Activated naive CD4-positive, alpha-beta T cell treated with anti-CD3 and anti-CD28 coated beads for 36 hours (primary cell): ENCODE results near the gene DGKE. TPM values are rescaled to one million over a fixed set of nuclear protein-coding genes. Genes with fewer than 3 reads are reported as not detected.

Experiments used
- CTCF ChIA-PET: fragments of 350-600 bp; sonication (Branson Sonifier 250); formaldehyde crosslinking; loops from one replicate; lab custom pipeline; 2021; ENCODE audit warnings: antibody characterized with exemption; lab: Charles Lee
- DNase-seq: peaks from one replicate; pipeline ENCODE4 v3.0.0-alpha.2; 2020
- H3K27ac Mint-ChIP-seq: one replicate; pipeline ENCODE4 v1.8.0; 2021; ENCODE audit warnings: mild to moderate bottlenecking, mixed read lengths
- H3K27me3 Mint-ChIP-seq: one replicate; pipeline ENCODE4 v1.8.0; 2021; ENCODE audit warnings: low read depth, mixed read lengths
- H3K36me3 Mint-ChIP-seq: one replicate; pipeline ENCODE4 v1.8.0; 2021; ENCODE audit warnings: low read depth, mixed read lengths
- H3K4me1 Mint-ChIP-seq: one replicate; pipeline ENCODE4 v1.8.0; 2021; ENCODE audit warnings: low read depth, mixed read lengths
- H3K4me3 Mint-ChIP-seq: one replicate; pipeline ENCODE4 v1.8.0; 2021; ENCODE audit warnings: mild to moderate bottlenecking, moderate library complexity, mixed read lengths
- H3K9me3 Mint-ChIP-seq: one replicate; pipeline ENCODE4 v1.8.0; 2021; ENCODE audit warnings: mixed read lengths
- intact Hi-C: fragments of 100-400 bp; cut with micrococcal nuclease; formaldehyde crosslinking; loops from one replicate; pipeline ENCODE4 v1.15.1; 2023
- total RNA-seq, 2 experiments: library from RNA; stranded (reverse); gene quantifications; one replicate each; pipeline ENCODE4 v1.2.3, GENCODE V29; 2021

DGKE gene
- total RNA-seq, 2 experiments from 2014 or later, result 18.1 to 18.4 TPM

DNA sequence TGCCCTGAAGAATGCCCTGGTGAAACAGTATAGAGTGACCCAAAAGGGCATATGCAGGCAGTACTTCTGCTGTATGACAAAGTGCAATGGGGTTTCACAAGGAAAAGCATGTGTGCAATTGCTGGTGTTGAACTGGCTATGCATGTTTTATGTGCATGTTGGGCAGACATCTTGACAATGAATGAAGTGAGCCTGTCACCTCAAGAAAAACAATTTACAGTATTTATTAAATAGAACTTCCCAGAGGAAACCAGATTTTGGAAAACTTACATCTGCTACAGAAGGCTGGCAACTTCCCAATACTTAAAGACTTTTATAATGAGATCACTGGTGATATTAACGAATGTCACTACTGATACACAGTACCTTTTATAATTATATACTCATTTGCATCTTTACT, 30.9 kb upstream of the DGKE start:
- no peak for DNase-seq
- intact Hi-C loops, result no loop called here
- Mint-ChIP-seq H3K9me3 (no peaks in the 10 kb centered on the region), H3K4me3 (no peak overlapping the region), H3K36me3 (peaks cover 3% of the 10 kb centered on the region), H3K4me1 (no peaks in the 10 kb centered on the region), H3K27me3 (no peaks in the 10 kb centered on the region), H3K27ac (no peak overlapping the region)
- CTCF ChIA-PET, result no interaction called here

DNA sequence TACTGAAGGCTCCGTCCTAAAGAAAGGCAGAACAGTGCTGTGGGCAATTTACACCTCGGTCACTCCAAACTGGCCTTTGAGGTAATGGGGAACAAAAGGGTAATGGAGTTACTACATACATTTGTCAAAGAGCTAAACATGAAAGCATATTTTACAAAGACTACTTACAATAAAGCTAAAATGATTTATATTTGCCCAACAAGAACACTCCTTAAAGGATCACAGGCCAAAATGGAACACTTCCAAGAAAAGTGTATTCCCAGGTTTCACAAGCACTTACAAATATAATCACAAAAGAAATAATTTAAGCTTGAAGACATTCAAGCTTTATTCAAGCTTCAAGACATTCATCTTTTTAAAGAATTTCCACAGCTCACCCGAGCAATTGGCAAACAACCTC, 29.5 kb upstream of the DGKE start:
- Mint-ChIP-seq H3K4me3 (no peak overlapping the region), H3K9me3 (no peaks in the 10 kb centered on the region), H3K4me1 (no peaks in the 10 kb centered on the region), H3K27ac (no peak overlapping the region), H3K36me3 (peaks cover 3% of the 10 kb centered on the region), H3K27me3 (no peaks in the 10 kb centered on the region)
- CTCF ChIA-PET, result no interaction called here
- DNase-seq, result no peak
- intact Hi-C loops, result no loop called here

DNA sequence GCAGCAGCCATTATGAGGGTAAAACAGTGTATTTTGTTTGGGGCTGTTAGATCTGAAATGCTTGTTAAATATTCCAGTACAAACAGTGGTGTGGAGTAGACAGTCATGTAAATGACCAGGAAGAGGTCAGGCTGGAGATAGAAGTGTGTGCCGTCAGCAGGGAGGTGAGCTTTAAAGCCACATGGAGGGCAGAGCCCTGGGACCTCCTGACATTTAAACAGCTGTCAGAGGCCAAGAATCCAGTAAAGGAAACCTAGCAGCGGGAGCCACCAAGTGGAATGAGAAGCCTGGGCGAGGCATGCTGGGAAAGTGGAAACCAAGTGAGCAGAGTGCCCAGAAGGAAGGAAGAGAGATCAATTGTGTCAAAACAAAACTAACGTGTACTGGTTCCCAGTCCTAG, 27.0 kb upstream of the DGKE start:
- Mint-ChIP-seq H3K36me3 (peaks cover 3% of the 10 kb centered on the region), H3K27me3 (no peaks in the 10 kb centered on the region), H3K9me3 (no peaks in the 10 kb centered on the region), H3K27ac (no peak overlapping the region), H3K4me3 (no peak overlapping the region), H3K4me1 (no peaks in the 10 kb centered on the region)
- CTCF ChIA-PET, result interaction anchor here (0.6 kb wide), 1 partner anchor 10 kb away, joined by 3 read pairs; no protein-coding TSS in a partner anchor
- no peak for DNase-seq
- intact Hi-C loops, result no loop called here

DNA sequence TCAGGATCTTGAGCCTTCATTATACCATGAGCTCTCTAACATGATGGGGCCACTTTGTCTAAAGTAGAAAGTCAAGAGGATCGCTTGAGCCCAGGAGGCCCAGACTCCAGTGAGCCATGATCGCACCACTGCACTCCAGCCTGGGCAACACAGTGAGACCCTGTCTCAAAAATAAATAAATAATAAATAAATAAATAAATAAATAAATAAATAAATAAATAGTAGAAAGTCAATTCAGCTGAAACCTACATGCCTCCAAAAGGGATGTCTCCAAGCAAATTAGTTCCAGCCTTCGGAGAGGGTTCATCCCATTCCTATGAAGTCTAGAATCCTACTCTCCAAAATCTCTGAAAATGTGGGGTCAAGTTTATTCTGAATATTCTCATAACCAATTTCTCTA, 26.2 kb upstream of the DGKE start:
- no peak for DNase-seq
- H3K36me3 Mint-ChIP-seq, result peaks cover 3% of the 10 kb centered on the region
- no peaks in the 10 kb centered on the region for H3K27me3 Mint-ChIP-seq
- H3K4me3 Mint-ChIP-seq, result no peak overlapping the region
- H3K9me3 Mint-ChIP-seq, result no peaks in the 10 kb centered on the region
- intact Hi-C loops, result no loop called here
- H3K4me1 Mint-ChIP-seq, result no peaks in the 10 kb centered on the region
- CTCF ChIA-PET, result no interaction called here
- no peak overlapping the region for H3K27ac Mint-ChIP-seq

DNA sequence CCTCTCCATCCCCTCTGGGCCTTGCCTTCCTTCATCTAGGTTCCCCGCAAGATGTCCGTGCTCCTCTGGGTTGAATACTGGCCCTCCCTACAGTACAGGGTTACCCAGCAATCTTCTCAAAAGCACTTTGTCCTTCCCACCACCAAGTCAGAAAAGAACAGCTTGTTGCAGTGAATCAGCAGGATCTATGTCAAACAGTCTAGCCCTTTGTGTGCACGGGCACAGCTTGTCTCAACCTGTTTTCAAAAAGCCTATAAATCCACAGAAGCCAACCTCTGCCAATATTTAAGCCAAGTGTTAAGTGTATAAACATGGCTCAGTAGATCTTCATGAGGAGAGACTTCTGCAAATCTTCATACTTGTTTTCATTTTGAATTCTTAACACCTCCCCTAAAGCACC, 25.4 kb upstream of the DGKE start:
- Mint-ChIP-seq H3K27me3 (no peaks in the 10 kb centered on the region), H3K4me1 (no peaks in the 10 kb centered on the region), H3K9me3 (no peaks in the 10 kb centered on the region), H3K36me3 (peaks cover 3% of the 10 kb centered on the region), H3K27ac (no peak overlapping the region), H3K4me3 (no peak overlapping the region)
- no peak for DNase-seq
- intact Hi-C loops, result no loop called here
- CTCF ChIA-PET, result no interaction called here

DNA sequence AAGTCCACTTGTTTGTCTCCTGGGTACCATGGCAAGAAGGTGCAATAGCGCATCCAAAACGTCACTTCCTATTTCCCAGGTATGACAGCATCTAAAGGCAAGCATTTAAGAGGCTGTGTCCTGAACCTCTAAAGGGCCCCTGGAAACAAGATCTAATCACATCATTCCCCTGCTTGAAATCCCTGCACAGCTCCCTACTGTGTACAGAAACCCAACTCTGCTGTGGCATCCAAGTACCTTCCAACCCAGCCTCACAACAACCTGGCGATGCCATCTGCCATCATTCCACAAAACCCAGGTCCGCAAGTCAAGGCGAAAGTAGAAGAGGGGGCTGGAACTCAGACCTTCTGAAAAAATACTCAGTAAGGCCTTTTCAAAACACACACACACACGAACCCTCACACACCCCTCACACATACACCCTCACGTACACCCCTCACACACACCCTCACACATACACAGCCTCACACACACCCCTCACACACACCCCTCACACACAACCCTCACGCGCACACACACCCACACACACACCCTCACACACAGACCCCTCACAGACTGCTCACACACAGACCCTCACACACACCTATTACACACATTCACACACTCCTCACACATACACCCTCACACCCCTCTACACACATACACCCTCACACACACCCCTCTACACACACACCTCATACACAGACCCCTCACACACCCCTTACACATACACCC, 24.7 kb upstream of the DGKE start:
- no peak for DNase-seq
- no peaks in the 10 kb centered on the region for H3K4me1 Mint-ChIP-seq
- H3K4me3 Mint-ChIP-seq, result no peak overlapping the region
- H3K9me3 Mint-ChIP-seq, result no peaks in the 10 kb centered on the region
- H3K36me3 Mint-ChIP-seq, result peaks cover 3% of the 10 kb centered on the region
- CTCF ChIA-PET, result no interaction called here
- intact Hi-C loops, result no loop called here
- H3K27me3 Mint-ChIP-seq, result no peaks in the 10 kb centered on the region
- H3K27ac Mint-ChIP-seq, result no peak overlapping the region

DNA sequence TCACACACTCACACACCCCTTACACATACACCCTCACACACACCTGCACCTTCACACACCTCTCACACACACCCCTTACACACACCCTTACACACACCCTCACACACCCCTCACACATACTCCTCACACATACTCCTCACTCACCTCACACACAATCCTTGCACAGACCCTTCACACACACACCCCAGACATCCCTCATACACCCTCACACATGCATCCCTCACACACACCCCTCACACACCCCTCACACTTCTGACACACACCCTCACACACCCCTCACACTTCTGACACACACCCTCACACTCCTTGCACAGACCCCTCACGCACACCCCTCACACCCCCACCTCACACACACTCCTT, 24.2 kb upstream of the DGKE start:
- no peaks in the 10 kb centered on the region for H3K27me3 Mint-ChIP-seq
- H3K27ac Mint-ChIP-seq, result no peak overlapping the region
- H3K4me3 Mint-ChIP-seq, result no peak overlapping the region
- H3K36me3 Mint-ChIP-seq, result peaks cover 3% of the 10 kb centered on the region
- no peaks in the 10 kb centered on the region for H3K9me3 Mint-ChIP-seq
- CTCF ChIA-PET, result no interaction called here
- DNase-seq, result no peak
- H3K4me1 Mint-ChIP-seq, result no peaks in the 10 kb centered on the region
- intact Hi-C loops, result no loop called here

DNA sequence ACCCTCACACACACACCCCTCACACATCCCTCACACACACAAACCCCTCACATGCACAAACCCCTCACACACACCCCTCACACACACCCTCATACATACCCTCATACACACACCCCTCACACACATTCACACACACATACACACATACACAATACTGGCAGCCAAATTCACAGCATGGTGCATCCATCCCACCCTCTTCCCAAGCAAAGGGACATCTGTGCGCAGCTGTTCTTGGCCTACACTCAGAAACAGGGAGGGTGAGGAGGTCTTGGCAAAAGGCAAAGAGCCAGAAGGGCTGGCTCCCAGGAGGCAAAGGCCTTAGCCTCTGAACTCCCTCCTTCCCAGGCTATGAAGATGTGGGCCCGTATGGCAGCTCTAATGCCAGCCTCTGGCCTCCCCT, 23.6 kb upstream of the DGKE start:
- intact Hi-C loops, result no loop called here
- DNase-seq, result no peak
- Mint-ChIP-seq H3K27ac (no peak overlapping the region), H3K27me3 (no peaks in the 10 kb centered on the region), H3K36me3 (peaks cover 3% of the 10 kb centered on the region), H3K9me3 (no peaks in the 10 kb centered on the region), H3K4me1 (no peaks in the 10 kb centered on the region), H3K4me3 (no peak overlapping the region)
- CTCF ChIA-PET, result no interaction called here

DNA sequence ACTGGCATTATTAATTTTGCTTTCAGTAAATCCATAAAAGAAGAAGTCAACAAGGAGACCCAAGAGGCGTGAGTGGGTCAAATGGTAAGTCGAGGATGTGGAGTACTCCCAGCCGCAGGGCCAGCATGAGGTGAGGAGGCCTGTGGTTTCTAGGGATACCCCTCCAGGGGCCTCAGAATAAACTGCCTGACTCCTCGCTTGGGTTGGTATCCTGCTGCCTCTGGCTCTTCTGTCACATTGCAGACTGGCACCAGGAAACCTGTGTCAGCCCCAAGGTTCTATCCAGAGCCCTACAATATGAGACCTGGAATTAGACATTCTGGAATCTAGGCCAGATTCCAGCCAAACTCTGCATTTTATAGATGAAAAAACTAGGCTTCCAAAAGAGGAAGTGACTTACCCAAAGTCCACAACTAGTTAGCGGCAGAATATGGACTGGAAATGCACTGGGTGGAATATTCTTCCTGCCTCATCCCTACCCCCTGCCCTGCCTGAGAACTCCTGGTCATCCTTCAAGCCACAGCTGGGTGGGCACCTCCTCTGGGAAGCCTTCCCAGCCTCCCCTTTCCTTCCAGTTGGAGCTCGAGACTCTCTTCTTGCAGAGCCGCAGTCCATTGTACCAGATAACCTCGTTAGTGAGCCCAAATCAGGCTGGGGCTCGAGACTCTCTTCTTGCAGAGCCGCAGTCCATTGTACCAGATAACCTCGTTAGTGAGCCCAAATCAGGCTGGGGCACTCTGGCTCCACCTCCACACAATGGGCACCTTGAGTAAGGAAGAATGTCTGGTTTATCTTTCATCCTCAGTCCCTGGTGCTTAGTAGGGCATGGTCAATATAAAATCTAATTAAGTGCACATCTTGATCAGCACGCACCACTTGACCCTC, 22.8 kb upstream of the DGKE start:
- DNase-seq, result no peak
- H3K4me1 Mint-ChIP-seq, result no peaks in the 10 kb centered on the region
- no peaks in the 10 kb centered on the region for H3K9me3 Mint-ChIP-seq
- H3K4me3 Mint-ChIP-seq, result no peak overlapping the region
- CTCF ChIA-PET, result no interaction called here
- peaks cover 3% of the 10 kb centered on the region for H3K36me3 Mint-ChIP-seq
- intact Hi-C loops, result no loop called here
- no peaks in the 10 kb centered on the region for H3K27me3 Mint-ChIP-seq
- no peak overlapping the region for H3K27ac Mint-ChIP-seq

DNA sequence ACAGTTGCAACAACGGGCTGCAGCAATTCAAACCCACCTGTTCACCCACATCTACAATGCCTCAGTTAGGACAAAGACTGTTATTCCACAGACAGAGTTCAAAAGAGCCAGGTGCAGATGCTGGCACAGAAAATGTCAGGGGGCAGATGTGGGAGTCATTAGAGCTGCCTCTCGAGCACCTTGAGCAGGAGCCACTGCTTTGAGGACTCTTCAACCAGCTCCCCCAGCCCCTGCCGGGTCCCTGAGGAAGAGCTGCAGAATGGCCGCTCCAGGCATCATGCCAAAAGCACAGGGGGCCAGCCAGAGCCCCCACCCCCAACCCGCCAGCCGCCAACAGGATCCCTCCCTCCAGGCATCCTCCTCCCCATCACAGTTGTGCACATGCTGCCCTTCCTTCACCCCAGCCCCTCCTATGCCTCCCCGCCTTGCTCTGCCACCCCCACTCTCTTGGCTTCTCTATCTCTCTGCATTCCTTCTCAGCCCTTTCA, 21.0 kb upstream of the DGKE start:
- Mint-ChIP-seq H3K36me3 (no peaks in the 10 kb centered on the region), H3K27ac (no peak overlapping the region), H3K9me3 (no peaks in the 10 kb centered on the region), H3K4me1 (no peaks in the 10 kb centered on the region), H3K4me3 (no peak overlapping the region), H3K27me3 (no peaks in the 10 kb centered on the region)
- CTCF ChIA-PET, result no interaction called here
- DNase-seq, result no peak
- intact Hi-C loops, result no loop called here

DNA sequence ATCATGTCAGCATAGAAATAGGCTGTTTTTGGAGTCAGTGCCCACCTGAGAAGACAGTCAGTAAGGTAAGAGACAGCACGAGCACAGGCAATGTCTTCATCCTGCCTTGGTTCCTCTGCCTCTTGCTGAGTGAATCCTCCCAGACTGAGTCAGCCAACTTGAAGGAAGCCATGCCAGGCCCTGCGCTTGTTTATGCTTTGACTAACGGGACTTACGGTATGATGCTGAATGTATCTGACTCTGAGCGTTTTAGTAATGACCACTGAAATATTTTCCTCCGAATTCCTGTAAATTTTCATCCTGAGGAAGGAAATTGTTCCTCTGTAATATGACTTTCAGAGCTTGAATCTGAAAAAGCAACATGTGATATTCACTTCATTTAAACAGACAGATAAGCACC, 18.2 kb upstream of the DGKE start:
- Mint-ChIP-seq H3K4me1 (peaks cover 6% of the 10 kb centered on the region), H3K27ac (no peak overlapping the region), H3K36me3 (no peaks in the 10 kb centered on the region), H3K4me3 (no peak overlapping the region), H3K9me3 (no peaks in the 10 kb centered on the region), H3K27me3 (no peaks in the 10 kb centered on the region)
- intact Hi-C loops, result no loop called here
- CTCF ChIA-PET, result interaction anchor here (7.5 kb wide), 1 partner anchor 125 kb away, joined by 91 read pairs; no protein-coding TSS in a partner anchor
- DNase-seq, result no peak

DNA sequence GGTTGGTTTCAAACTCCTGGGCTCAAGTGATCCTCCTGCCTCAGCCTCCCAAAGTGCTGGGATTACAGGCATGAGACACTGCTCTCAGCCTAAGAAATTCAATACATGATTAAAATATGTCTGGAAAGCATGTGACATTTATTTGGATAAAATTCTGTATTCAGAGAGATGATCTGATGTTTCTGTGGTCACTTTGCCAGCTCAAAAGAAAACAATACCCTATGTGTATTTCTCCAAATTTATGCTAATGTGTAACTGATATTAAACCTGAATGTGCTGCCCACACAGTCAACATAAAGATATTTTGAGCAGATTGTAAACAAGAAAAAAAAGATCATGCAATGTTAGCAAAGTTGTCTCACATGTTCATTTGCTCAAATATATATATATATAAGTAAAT, 16.9 kb upstream of the DGKE start:
- no peaks in the 10 kb centered on the region for H3K36me3 Mint-ChIP-seq
- intact Hi-C loops, result no loop called here
- CTCF ChIA-PET, result interaction anchor here (0.7 to 7.5 kb wide), 3 partner anchors 10 to 124 kb away, joined by 3 to 91 read pairs (median 4); no protein-coding TSS in a partner anchor
- no peaks in the 10 kb centered on the region for H3K9me3 Mint-ChIP-seq
- peaks cover 8% of the 10 kb centered on the region for H3K4me1 Mint-ChIP-seq
- no peak overlapping the region for H3K27ac Mint-ChIP-seq
- no peaks in the 10 kb centered on the region for H3K27me3 Mint-ChIP-seq
- no peak overlapping the region for H3K4me3 Mint-ChIP-seq
- no peak for DNase-seq
